HG02973 (cell line): ENCODE measurements around the gene SPTB.

Experiments used
- ATAC-seq: cut with Tn5 transposase; IDR thresholded peaks from one replicate; pipeline ENCODE4 v1.9.1; 2021; ENCODE audit warnings: moderate library complexity; ENCODE audit not compliant: unreplicated experiment

Gene SPTB

DNA sequence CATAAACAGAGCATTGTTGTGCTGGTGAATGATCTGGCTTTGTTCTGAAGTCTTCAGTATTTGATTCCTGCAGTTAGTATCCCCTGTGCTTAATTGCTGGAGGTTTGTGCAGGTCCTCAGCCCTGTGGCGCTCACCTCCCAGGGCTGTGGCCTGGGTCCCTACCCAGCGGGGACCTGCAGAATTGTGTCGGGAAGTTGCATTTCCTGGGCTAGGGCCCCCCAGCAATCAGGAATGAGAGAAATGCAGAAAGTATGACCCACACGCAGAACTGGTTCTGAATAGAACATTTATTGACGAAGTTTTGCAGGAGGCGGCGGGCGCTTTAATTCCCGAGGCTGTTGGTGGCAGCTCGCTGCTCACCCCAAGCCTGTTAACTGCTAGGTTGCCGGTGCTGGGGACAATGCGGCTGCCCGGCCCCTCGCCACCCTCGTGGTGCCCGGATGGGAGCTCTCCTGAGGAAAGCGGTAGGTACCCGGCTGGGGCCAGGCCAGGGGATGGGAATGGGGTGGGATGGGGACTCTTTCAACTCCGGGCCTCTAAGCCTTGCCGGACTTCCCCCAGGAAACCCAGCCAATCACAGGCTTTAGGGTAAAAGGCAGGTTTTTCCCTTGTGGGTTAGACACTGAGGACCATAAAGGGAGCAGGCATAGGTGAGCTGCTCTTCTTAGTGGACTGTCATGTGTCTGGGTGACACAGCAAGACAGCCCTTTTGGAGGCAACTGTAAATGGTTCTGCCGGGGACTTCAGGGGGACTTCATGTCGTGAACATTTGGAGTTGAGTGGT lies 163.9 kb downstream of the SPTB start:
- ATAC-seq, result no peak

DNA sequence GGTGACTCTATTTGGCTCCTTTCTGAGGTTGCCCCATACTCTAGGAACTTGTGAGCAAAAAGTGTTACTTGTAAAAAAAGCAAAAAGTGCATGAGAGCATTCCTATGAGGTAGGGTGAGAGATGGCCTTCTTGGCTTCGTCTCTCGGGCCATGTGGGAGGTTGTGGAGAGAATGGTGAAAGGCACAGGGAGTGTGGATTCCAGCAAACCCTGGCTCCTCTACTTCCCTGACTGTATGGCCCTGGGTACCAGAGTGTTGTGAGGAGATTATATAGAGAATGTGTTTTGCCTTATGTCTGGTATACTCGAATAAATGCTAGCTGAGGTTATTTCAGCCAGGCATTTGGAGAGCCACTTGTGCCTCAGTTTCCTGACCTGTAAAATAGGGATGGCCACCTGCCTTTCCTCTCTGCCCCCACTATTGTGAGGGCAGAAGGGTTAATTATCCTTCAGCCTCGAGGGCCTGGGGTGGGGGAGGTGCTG lies 164.5 kb downstream of the SPTB start:
- no peak for ATAC-seq

DNA sequence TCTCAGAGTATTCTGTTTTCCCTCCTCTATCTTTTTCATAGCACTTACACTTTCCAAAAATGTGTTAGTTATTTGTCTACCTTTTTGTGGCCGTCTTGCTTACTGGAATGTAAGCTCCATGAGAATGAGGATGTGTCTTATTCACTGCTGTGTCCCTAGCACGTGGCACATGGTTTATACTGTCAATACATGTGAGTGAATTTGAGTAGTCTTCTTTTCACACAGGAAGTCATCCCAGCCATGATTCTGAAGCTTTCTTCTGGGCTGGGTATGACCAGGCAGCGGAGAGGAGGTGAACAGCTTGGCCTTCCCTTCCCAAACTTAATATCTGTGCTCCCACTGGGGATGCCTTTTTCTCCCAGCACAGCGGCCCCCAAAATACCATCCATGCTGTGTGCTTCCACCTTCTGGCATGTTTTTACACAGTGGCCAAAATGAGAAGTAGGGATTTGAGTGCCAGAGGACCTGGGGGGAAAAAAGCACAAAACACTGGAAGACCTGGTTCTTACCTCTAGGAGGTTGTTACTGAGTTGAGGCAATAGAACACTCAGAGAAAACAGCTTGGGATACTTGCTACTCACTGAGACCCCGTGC lies 165.2 kb downstream of the SPTB start:
- no peak for ATAC-seq

DNA sequence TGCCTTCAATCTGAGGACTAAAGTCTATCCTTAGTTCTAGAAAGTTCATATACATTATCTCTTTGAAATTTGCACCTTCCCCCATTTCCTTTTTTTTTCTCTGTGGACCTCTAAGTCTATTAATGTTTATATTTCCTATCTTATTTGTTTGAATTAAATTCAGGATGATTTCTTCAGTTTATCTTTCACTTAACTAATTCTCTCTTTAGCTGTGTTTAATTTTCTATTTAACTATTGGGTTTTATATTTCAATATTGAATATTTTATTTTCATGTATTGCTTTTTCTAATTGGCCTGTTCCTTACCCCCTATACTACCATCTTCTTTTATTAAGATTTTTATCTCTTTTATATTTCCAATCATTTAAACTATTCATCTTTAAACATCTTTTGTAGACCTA lies 166.0 kb downstream of the SPTB start:
- ATAC-seq, result no peak

DNA sequence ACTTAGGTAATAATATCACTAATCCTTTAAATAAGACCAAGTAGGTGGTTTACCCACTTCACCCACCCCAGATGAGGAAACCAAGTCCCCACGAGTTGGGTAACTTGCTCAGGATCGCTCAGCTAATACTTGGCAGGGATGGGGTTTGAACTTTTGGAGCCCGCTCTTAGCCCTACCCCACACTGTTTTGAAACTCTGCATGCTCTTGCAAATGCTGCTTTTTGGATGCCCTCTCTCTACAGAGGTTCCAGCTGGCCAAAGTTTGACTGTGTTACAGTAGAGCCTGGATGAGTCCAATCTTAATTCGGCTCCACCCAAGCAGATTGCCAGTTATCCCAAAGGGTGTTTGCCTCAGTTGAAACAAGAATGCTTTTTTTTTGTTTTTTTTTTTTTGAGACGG lies 168.7 kb downstream of the SPTB start:
- no peak for ATAC-seq

DNA sequence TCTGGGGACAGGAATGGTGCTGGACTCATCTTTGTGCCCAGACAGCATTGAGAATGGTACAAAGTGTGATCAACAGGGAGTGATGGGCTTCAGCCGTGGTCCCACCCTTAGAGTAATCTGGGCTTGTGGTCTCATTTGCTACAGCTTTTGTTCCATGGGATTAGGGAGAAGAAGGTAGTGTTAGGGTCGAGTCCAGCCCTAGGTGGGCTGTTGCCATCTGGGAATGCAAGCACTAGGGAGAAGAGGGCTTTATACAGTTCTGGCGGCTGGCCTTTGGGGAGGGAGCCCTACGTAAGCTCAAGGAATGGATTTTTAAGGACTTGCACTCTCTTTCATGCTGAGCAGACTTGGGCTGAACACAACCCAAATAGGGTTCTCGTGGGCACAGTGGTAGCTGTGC lies 170.6 kb downstream of the SPTB start:
- no peak for ATAC-seq

DNA sequence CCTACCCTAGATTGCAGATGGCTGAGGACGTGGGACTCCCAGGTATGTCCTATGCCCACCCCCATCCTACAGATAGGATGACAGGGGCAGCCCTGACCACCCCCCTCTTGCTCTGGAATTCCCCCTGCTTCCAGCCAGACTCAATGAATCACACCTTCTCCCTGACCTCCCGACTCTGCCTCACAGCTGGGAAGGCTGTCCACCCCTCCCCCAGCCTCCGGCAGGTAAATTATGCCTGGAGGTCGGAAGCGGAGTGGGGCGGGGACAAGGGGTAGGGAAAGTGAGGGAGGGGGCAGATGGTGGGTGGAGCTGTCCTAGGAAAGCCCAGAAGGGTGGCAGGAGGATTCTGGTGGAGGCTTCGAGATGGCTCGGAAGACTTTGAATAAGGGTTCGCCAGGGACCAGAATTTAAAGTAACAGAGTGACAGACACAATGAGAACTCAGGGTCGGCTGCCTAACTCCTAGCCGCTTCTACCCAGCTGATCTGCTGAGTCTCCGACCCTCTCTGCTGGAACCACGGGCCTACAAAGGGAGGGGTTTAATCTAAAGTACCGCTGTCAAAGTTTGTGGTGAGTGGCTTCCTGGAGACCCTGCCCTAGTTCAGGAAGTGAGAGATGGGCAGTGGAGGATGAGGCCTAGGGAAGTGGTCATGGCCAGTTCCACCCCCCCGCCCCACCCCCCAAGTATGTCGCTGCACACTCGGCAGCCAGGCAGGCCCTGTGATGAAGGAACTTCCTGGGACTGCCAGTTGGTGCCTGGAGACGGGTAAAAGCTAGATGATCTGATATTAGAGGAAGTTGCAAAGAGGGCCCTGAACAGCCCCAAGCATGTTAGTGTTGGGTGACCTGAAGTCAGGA lies 171.3 kb downstream of the SPTB start:
- ATAC-seq, result no peak

DNA sequence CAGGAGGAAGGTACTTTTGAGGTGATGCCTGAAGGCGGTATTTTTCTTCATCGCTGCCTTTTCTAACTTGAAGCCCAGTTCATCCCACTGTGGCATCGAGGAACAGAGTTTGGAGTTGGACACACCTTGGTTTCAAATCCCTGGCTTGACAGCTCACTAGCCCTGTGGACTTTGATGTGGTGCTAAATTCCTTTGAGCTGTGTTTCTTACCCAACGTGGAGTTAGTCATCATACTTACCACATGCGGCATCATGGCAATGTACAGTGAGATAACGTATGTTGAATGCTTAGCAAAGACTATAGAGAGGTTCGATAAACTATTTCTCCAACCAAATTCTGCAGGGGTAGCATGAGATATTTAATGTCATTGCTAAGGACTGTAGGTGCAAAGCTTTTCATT lies 172.0 kb downstream of the SPTB start:
- no peak for ATAC-seq

DNA sequence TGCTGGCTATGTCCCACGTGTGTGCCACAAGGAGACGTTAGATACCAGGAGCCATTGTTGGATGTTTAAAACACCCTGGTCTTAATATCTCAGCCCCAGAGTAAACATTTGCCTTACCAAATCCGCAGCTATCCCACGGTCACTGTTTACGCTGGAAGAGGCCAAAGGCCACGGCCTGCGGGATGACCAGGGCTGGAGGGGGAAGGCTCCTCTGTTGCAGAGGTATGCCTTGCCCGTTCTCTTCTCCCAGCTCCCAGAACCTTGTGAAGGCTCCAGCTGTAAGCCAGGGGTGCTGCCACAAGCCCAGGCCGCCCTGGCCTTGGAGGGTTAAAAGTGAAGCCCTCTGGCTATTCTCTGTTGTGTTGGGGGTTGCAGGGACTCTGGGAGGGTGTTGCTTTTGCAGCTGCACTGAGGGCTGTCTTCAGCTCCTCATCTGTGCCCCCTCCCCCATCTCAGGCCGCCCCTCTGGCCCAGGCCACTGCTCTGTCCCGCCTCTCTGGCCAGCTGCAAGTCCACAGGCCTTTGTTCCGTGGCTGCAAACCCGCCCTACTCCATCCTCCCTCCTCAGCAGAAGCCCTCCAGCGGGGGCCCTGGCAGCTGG lies 173.0 kb downstream of the SPTB start:
- no peak for ATAC-seq

DNA sequence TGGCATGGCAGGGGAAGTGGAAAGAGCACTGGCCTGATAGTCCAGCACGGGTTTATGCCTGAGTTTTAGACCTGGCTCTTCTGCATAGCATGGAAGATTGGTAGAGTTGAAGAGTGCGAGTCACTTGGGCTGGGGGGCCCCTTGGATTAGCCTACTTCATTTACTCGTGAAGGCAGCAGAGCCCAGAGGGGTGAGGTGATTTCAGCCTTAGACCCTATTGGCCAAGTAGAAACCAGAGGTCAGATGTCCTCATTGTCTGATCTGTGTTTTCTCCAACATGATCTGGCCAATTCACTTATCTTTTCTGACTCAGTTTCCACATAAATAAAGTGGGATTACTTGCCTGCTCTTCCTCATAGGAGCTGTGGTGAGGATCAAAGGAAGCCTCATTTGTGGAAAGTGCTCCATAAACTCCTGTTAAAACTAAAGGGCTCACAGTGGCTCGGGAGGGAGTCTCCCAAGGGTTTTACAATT lies 173.6 kb downstream of the SPTB start:
- ATAC-seq, result no peak

DNA sequence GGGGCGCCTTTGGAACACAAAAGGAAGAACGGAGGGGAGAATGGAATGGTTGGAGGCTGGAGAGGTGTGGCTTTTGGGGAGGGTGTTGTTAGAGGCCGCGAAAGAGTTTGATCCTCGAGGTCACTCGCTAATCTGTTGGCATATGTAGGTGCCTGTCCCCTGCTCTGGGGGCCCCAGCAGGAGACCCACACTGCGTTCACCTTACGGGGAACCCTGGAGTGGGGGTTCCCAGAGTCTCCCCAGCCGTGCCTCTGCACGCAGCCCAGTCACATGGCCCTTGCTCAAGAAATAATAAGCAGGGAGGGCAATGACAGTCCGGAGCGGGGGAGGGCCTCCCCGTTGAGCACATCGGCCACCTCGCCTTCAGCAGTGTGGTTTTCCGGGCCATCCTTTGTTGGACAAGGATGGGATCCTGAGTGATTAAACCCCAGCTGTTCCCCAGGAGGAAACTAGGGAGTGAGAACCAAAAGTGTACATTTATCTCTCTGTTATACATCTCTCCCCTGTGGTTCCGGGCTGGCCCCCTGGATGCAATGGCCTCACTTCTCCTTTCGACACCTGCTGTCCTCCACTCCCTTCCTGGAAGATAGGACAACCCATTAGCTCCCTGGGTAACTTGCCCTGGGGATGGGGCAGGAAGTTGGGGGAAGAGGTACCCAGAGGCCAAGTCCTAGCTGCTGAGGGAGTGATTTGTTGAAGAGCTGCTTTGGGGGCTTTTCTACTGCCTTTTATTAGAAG lies 174.2 kb downstream of the SPTB start:
- no peak for ATAC-seq

DNA sequence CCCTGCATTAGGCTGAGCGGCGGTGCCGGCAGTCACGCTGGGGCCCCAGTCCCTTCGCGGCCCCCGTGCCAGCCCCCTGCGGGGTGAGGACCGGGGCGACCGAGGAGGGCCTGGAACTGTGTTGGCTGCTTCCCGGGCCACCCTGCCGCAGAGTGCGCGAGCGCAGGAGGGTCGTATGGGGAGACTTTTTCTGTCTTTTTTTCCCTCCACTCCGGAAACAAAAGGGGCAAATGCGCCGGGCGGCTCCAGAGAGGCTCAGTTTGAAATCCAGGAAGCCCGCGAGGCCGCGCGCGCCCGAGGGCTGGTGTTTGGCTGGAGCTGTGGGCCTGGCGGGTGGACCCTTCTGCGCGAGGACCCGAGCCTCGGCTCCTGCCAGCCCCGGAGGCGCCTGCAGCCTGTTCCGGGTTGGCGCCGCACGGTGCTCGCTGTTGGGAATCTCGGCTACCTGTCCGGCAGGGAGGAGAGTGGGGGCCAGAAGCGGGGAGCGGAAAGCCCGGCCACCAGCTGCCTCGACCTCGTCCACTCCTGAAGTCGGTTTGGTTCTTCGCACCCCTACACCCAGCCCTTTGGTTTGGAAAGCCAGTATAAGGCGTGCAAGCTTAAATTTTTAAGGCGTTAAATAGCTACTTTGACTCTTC lies 174.8 kb downstream of the SPTB start:
- no peak for ATAC-seq

DNA sequence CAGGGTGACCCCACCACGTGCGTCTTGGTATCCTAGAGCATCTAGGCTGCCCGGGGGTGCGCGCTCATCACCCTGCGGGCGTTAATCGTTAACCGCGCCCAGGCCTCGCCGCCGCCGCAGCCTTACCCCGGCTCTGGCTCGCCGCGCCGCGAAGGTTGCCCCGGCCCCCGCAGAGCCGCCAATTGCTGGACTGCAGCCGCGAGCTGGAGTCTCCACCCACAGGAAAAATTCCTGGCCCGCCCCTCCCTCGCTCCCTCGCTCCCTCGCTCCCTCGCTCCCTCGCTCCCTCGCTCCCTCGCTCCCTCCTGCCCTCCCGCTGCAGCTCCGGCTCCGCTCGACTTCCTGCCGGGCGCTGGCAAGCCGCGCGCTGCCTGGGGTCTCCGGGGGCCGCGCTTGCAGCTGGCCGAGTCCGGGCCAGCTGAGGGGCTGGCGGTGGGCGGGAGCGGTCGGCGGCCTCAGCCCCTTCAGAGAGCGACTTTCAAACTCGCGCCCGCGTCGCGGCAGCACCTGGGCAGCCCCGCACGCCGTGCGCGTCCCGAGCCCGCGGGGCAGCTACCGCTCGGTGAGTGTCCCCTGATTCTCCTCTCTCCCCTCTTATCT lies 175.5 kb downstream of the SPTB start, which contains the start of gene PLEKHG3:
Gene PLEKHG3, plus strand, starts transcription at position 282 of the 600 bp plus-strand sequence. CDS start 23,208 bp downstream, outside the sequence.
- ATAC-seq, result no peak

DNA sequence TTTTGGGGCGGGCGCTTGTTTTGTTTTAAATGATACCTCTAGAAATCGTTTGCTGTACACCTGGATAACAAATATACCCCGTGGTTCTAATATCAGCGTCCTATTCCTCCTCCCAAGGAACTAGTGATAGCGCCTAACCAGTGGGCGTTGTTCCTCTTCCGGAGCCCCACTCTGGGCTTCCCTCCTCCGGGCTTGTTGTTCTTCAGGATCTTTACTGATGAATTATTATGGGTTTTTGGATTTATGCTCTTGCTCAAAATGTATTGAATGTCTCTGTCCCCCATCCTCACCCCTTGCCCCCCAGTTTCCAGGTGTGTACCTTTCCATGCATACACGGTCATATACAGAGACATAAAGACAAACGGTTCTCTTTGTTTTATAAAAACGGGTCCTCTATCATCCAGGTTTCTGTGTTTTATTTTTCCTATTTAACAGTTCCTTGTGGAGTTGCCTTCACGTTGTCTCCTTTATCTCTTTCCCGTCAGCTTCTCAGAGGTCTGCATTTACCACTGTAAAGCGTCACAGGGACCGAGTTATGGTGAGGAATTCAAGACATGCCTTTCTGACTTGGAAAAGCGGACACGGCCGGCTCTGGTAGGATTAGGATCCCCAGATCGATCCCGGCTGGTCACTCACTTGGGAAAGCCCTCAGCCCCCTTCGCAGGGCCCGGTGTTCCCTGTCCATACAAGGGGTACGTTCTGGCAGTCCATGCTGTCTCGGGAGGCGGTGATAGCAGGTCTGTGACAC lies 176.1 kb downstream of the SPTB start:
- ATAC-seq, result no peak

DNA sequence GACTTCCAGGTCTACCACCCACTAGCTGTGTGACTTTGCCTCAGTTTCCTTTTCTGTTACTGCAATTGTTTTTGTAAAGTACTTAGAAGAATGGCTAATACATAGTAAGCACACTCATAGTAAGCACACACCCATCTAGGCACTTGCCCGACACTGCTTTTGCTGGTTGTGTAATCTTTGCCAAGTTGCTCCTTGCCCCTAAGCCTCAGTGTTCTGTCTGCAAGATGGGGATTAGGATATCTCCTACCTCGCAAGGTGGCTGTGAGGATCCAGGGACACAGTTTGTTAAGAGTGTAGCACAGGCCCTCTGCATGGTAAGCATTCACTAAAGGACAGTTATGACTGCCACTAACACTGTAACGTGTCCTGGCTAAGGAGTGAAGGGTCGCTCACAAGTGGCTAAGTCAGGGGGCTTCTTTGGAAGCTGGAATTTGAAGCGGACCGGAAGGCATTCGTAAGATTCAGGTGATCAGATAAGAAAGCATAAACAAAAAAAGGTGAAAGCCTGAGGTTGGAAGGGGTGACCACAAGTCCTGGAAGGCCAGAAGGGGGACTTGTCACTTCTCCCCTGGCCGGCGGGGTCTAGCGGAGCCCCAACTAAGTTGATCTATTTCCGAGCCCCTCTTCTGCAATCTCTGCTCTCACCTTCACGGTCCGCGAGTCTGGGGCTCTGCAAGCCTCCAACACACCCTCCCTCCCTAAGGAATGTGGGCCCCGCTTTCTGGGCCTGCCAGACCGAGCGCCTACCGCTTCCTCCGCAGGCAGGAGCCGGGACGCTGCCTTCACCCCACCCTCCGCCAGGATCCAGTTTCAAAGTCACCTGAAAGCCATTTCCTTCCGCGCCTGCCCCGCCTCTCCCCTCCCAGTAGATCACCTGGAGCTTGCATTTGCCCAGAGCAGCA lies 177.0 kb downstream of the SPTB start:
- ATAC-seq, result no peak

DNA sequence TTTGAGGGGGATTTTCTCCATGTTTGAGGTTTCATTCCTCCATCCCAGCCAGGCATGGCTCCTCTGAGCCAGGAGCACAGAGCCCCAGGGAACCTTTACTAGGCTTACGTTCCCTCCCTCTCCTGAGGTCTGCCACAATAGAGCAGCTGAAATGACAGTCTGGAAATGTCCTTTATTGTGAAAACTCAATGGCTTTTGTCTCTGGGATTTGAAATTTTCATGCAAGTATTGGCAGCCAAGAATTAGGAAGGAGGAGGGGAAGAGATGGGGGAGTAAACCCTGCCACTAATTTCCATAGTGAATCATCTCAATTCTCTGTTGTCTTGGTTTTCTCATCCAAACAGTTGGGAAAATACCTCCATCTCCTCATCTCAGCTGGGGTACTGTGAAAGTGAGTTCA lies 178.0 kb downstream of the SPTB start:
- ATAC-seq, result no peak

DNA sequence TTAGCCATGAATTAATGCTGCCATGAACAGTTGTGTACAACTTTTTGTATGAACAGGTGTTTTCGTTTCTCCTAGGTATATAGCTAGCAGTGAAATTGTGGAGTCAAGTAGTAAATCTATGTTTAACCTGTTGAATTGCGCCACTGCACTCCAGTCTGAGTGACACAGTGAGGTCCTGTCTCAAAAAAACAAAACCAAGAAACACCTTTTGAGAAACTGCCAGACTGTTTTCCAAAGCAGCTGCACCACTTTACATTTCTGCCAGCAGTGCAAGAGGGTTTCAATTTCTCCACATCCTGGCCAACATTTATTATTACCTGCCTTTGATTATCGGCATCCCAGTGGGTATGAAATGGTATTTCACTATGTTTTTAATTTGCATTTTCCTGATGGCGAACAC lies 178.8 kb downstream of the SPTB start:
- no peak for ATAC-seq

DNA sequence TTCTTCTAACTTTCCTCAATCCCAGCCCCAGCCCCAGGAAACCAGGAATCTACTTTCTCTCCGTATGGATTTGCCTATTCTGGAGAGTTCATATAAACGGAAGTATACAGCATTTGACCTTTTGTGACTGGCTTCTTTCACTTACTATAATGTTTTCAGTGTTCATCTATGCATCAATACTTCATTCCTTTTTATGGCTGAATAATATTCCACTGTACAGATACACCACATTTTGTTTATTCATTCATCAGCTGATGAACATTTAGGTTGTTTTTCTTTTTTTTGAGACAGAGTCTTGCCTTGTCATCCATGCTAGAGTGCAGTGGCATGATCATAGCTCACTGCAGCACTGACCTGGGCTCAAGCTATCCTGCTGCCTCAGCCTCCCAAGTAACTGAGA lies 179.4 kb downstream of the SPTB start:
- ATAC-seq, result no peak
